Adrenal gland (tissue), 12 donors: ENCODE results near the gene ADGRL1. TPM values are rescaled to one million over a fixed set of nuclear protein-coding genes. Genes with fewer than 3 reads are reported as not detected.

Experiments
- DNase-seq, 7 donors: peaks; one replicate each; pipeline ENCODE4 v3.0.0-alpha.2; 2019 to 2020
- H3K27ac ChIP-seq, 5 donors: fragments of 200-600 bp; sonication (generic) in 4 of 5; 1 replicate in 3 of 5; 2 replicates in 2 of 5; pipeline versions ENCODE4 v1.5.1 to v1.8.0; 2016 to 2020; ENCODE audit warnings: mild to moderate bottlenecking in 1 of 5
- H3K27me3 ChIP-seq: fragments of 200-600 bp; 2 replicates; pipeline ENCODE4 v1.8.0; 2021
- H3K36me3 ChIP-seq, 2 donors: fragments of 200-600 bp; replicated peaks in 1 of 2; 1 replicate in 1 of 2; 2 replicates in 1 of 2; pipeline versions ENCODE4 v1.5.1 to v1.8.0; 2018 to 2022
- H3K4me1 ChIP-seq, 2 donors: fragments of 200-600 bp; replicated peaks in 1 of 2; 1 replicate in 1 of 2; 2 replicates in 1 of 2; pipeline versions ENCODE4 v1.5.1 to v1.8.0; 2018 to 2021
- H3K4me3 ChIP-seq, 4 donors: fragments of 200-600 bp; sonication (generic) in 3 of 4; one replicate each; pipeline ENCODE4 v1.5.1; 2016 to 2018
- H3K9me3 ChIP-seq, 3 donors: fragments of 200-600 bp; sonication (generic) in 1 of 3; replicated peaks in 1 of 3; 1 replicate in 2 of 3; 2 replicates in 1 of 3; pipeline versions ENCODE4 v1.5.1 to v1.8.0; 2016 to 2021
- POLR2A ChIP-seq, 2 donors: fragments of 450-650 bp; IDR thresholded peaks; one replicate each; pipeline ENCODE4 v1.6.1; 2017; ENCODE audit warnings: antibody characterized with exemption in 2 of 2, mild to moderate bottlenecking in 2 of 2, moderate library complexity in 1 of 2
- WGBS, 4 donors: extraction: QIAGEN DNeasy Blood & Tissue Kit in 2 of 4; methylation state at CpG; one replicate each; pipeline versions ENCODE4 v1.1.5 to v1.1.7; 2013 to 2017; 5-methylcytosine and 5-hydroxymethylcytosine counted together
- intact Hi-C, 2 donors: fragments of 100-400 bp; cut with DNase I; formaldehyde crosslinking; loops; one replicate each; pipeline versions ENCODE4 v1.14.1 to v1.15.0; 2022 to 2023
- polyA plus RNA-seq, 3 donors: library from polyadenylated mRNA; stranded (reverse); fragments of 200-250 nt in 2 of 3; fragments of 350-450 nt in 1 of 3; fragmentation: Illumina TruSeq in 1 of 3; extraction: RNeasy Lipid Tissue Mini Kit (QIAGEN cat#74804) in 1 of 3; gene quantifications; one replicate each; pipeline ENCODE4 v1.2.3, GENCODE V29; 2013 to 2014
- total RNA-seq, 9 donors: library from RNA; depleted of rRNA in 4 of 9; stranded (reverse); fragments of >200 nt in 4 of 9; fragments of 120-200 nt in 1 of 9; fragmentation: NEBNext Ultra II Directional in 1 of 9; extraction: Animal tissue kit (Norgen Biotek cat#: 25700) in 1 of 9; gene quantifications; one replicate each; pipeline versions ENCODE4 v1.1.0 to v1.2.4, GENCODE V29; 2013 to 2023
- TF ChIP-seq, protein P1 (sequence below), 6 experiments: fragments of 450-650 bp in 4 of 6; fragments of 200-600 bp in 2 of 6; sonication (generic) in 1 of 6; IDR thresholded peaks; 1 replicate in 5 of 6; 2 replicates in 1 of 6; pipeline versions ENCODE4 v1.5.1 to v1.8.0; 2016 to 2021; ENCODE audit warnings: antibody characterized with exemption in 6 of 6, mild to moderate bottlenecking in 2 of 6, moderate library complexity in 1 of 6
- donor health status: healthy with polysubstance abuse.
- donor health status: Bipolar disorder and iron deficiency.
- donor health status: DM: yes; HTN: yes; CAD: no.
- donor health status: DM: no; HTN: no; CAD: no.
- donor health status: DM: no; HTN: no; CAD: no.
- donor health status: DM: yes; HTN: yes; CAD: no.

ADGRL1 gene
- total and polyA plus RNA-seq, 12 donors = 2.2 to 25.7 (median 13.0) TPM

DNA sequence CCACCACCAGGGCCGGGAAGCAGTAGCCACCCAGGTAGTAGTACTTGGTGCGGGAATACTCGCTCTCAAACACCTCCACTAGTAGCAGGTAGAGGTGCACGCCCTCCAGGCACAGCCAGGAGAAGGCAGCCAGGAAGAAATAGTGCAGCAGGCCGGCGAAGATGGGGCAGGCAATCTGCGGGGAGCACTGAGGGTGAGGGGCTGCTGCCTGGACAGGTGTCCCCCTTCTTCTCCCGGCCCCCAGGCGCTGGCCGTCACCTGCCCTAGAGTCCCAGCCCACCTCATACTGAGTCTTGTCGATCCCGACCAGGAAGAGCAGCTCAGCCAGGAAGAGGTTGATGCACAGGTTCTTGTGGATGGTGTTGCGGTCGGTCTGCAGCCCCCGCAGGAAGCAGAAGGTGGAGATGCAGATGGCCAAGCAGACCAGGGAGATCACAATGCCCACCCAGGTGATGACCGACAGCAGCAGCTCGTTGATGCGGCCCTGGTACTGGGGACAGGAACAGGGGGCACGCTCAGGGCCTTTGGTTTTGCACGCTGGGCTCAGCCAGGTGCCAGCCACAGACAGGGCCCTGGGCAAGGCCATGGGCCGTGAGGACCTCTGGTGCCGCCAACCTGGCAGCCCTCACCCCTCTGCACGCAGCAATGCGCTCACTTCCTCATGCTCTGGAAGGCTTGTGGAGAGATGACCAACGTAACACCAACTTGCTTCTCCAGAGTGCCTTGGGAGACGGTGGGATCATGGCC lies 48.8 kb downstream of the ADGRL1 start:
- no peak for TF ChIP-seq POLR2A (IDR thresholded peaks at IDR 0.05)
- TF ChIP-seq, protein P1, sequence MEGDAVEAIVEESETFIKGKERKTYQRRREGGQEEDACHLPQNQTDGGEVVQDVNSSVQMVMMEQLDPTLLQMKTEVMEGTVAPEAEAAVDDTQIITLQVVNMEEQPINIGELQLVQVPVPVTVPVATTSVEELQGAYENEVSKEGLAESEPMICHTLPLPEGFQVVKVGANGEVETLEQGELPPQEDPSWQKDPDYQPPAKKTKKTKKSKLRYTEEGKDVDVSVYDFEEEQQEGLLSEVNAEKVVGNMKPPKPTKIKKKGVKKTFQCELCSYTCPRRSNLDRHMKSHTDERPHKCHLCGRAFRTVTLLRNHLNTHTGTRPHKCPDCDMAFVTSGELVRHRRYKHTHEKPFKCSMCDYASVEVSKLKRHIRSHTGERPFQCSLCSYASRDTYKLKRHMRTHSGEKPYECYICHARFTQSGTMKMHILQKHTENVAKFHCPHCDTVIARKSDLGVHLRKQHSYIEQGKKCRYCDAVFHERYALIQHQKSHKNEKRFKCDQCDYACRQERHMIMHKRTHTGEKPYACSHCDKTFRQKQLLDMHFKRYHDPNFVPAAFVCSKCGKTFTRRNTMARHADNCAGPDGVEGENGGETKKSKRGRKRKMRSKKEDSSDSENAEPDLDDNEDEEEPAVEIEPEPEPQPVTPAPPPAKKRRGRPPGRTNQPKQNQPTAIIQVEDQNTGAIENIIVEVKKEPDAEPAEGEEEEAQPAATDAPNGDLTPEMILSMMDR (IDR thresholded peaks at IDR 0.05) = no peak
- Histone ChIP-seq H3K4me1 (no peaks in the 10 kb centered on the region), H3K4me3 (no peak overlapping the region), H3K27ac (no peak overlapping the region), H3K36me3 (peaks cover 0 to 41% of the 10 kb centered on the region in 2 donors), H3K9me3 (no peaks in the 10 kb centered on the region), H3K27me3 (no peaks in the 10 kb centered on the region)
- no peak for DNase-seq
- WGBS, 4 donors = 94 to 97% (median 96%) methylated on average over 16 to 26 of the region's 26 CpGs
- intact Hi-C loops = loop anchor here in 1 of 2 donors (10.0 kb wide), 1 partner anchor 188 kb away; no protein-coding TSS in a partner anchor

DNA sequence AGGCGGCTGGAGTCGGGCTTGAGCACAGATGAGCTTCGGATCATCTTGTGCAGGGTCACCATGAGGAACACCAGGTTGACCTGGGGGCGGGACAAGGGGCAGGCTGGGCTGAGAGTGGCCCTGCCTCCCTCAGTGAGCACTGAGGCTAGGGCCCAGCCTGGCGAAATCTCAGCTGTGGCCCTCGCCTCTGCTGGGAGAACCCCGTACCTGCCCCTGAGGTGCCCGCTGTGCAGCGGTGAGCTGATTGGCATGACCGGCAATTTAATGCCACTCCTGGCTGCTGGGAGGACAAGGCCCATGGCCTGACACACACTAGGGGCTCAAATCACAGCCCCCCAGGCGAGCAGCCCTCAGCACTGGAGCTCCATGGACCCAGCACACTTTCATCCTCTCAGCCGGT lies 49.8 kb downstream of the ADGRL1 start:
- TF ChIP-seq POLR2A (IDR thresholded peaks at IDR 0.05) = no peak
- TF ChIP-seq, protein P1 (IDR thresholded peaks at IDR 0.05) = no peak
- intact Hi-C loops = loop anchor here in 1 of 2 donors (10.0 kb wide), 1 partner anchor 189 kb away; no protein-coding TSS in a partner anchor
- Histone ChIP-seq H3K27me3 (no peaks in the 10 kb centered on the region), H3K27ac (no peak overlapping the region), H3K4me1 (no peaks in the 10 kb centered on the region), H3K36me3 (peaks cover 0 to 45% of the 10 kb centered on the region in 2 donors), H3K9me3 (no peaks in the 10 kb centered on the region), H3K4me3 (no peak overlapping the region)
- no peak for DNase-seq
- WGBS, 4 donors = 93 to 95% (median 94%) methylated on average over 12 of the region's 12 CpGs; no CpG with 5 or more reads in 1 of the 4 donors

DNA sequence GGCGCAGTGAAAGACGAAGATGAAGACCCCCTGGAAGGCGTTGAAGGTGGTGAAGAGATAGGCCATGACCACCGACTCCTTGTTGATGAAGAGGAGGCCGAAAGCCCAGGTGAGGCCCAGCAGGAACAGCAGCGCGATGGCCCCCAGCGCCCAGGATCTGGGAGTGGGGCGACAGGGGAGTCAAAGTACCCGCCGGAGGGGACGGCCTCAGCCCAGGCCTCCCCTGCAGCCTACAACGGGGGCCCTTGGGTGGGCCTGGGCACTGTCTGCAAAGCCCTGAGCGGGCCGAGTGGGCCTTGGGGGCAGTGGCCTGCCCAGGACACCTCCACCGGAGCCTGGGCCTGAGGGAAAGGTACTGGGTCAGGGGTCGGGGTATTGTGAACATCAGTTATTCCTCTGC lies 50.6 kb downstream of the ADGRL1 start:
- no peak for DNase-seq
- WGBS, 4 donors = 90 to 97% (median 93%) methylated on average over 10 to 17 of the region's 17 CpGs
- no peaks in the 10 kb centered on the region for H3K9me3 ChIP-seq
- no peak overlapping the region for H3K4me3 ChIP-seq
- peaks cover 0 to 46% of the 10 kb centered on the region in 2 donors for H3K36me3 ChIP-seq
- no peak for TF ChIP-seq POLR2A (IDR thresholded peaks at IDR 0.05)
- TF ChIP-seq, protein P1 (IDR thresholded peaks at IDR 0.05) = no peak
- H3K27ac ChIP-seq = no peak overlapping the region
- no peaks in the 10 kb centered on the region for H3K27me3 ChIP-seq
- intact Hi-C loops = loop anchor here in 1 of 2 donors (10.0 kb wide), 1 partner anchor 189 kb away; no protein-coding TSS in a partner anchor
- H3K4me1 ChIP-seq = peaks cover 0 to 2% of the 10 kb centered on the region in 2 donors

DNA sequence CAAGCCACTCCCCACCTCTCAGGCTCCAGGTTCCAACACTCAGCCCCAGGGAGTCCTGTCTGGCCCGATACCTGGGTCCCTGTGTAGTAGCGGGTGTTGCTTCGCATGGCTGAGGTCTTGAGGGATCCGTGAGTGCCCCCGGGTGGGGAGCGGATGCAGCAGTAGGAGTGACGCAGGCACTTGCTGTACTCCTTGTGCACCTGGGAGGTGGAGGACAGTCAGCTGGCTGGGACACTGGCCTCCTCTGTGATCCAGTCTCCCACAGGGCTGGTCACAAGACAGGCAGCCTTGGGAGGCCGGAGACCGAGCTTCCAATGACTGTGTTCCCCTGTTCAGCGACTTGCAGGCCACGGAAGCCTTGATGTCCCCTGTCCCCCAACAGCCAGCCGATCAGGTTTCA lies 53.3 kb downstream of the ADGRL1 start:
- intact Hi-C loops = loop anchor here in 1 of 2 donors (10.0 kb wide), 1 partner anchor 192 kb away; no protein-coding TSS in a partner anchor

More for the DNA sequence above, 53.3 kb downstream of the ADGRL1 start:
- Histone ChIP-seq H3K27ac (no peak overlapping the region), H3K4me3 (no peak overlapping the region), H3K9me3 (no peaks in the 10 kb centered on the region), H3K36me3 (peaks cover 0 to 37% of the 10 kb centered on the region in 2 donors), H3K4me1 (peaks cover 11 to 18% of the 10 kb centered on the region in 2 donors), H3K27me3 (no peaks in the 10 kb centered on the region)
- 86 to 94% (median 93%) methylated on average over 3 to 12 of the region's 12 CpGs for WGBS, 4 donors
- DNase-seq = no peak
- TF ChIP-seq, protein P1 (IDR thresholded peaks at IDR 0.05) = no peak
- no peak for TF ChIP-seq POLR2A (IDR thresholded peaks at IDR 0.05)
